Stimulated activated CD4-positive, alpha-beta T cell treated with anti-CD3 and anti-CD28 coated beads, Interleukin-12 subunit alpha, Interleukin-12 subunit beta, amount 100 ng/mL, for 24 hours (primary cell): ENCODE data around the gene CHRNA4.
"Not testable (repeated sequence)": the region's sequence is repeated elsewhere in the genome, so short reads cannot be mapped to it uniquely, and the experiment has no call there.

Experiments
- DNase-seq, 2 experiments: peaks; one replicate each; pipeline ENCODE4 v3.0.0-alpha.2; 2020; ENCODE audit warnings: low read depth in 2 of 2

CHRNA4 gene

DNA sequence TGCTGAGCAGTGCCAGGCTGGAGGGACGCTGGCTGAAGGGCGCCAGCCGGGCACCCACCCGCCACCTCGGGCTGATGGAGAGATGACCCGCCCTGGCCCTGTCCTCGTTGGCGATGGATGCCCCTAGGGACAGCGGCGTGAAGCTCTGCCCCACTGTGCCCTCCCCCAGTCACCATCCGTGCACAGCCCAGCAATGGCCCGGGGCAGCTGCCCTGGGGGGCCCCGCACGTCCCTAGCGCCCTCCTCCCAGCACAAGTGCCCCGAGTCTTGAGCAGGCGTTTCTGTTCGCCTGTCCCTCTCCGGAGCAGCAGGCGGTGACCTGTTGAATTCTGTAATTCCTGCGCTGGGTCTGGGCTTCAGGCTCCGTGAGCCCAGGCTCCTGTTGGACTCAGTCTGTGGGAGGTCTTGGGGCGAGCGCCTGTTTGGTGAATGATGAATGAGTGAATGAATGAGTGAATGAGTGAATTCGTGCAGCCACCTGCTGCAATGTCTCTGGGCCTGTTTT, 36.8 kb upstream of the CHRNA4 start:
- no peak for DNase-seq

- DNase-seq = no peak
Measured at GRCh38 chr20:63397155-63397843, 36.1 kb upstream of the CHRNA4 start.

- DNase-seq = no peak
Measured at GRCh38 chr20:63396300-63396699, 35.2 kb upstream of the CHRNA4 start.

DNA sequence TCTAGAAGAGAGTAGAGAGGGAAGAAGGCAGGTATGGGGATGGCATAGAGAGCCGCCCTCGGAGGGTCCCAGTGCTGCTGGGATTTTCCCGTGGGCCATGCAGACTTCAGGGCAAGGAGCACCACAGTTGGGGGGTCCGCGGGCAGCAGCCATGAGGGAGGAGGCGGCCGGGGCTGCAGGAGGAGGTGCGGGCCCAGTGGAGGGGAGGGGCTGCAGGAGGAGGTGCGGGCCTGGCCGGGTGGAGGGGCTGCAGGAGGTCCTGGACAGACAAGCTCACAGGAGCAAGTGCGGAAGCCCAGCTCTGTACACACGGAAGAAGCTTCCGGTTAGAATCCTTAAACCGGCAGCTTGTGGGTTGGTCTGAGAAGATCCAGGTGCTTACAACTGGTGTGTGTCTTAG, 34.6 kb upstream of the CHRNA4 start:
- no peak for DNase-seq

DNA sequence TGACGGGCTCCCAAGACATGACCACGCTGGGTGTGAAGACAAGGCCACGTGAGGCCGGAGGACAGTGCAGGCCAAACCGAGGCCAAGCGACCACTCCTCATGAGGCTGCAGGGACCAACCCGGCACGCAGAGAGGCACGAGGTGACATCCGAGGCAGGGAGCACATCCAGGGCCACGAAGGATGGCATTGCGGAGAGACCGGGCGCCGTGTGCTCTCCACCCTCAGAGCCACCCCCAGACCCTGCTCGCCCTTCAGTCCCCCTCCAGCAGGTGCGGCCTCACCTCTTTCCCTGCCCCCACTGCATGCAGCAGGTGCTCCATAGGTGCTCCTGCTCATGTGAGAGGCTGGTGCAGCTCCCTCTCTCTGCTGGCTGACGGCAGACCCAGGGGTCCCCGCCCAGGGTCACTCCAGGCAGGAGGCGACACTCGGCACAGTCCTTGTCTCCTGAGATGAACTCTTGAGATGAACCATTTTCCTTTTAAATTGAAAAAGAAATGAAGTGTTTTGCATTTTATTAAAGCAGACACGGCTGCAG, 33.8 kb upstream of the CHRNA4 start:
- no peak for DNase-seq

DNA sequence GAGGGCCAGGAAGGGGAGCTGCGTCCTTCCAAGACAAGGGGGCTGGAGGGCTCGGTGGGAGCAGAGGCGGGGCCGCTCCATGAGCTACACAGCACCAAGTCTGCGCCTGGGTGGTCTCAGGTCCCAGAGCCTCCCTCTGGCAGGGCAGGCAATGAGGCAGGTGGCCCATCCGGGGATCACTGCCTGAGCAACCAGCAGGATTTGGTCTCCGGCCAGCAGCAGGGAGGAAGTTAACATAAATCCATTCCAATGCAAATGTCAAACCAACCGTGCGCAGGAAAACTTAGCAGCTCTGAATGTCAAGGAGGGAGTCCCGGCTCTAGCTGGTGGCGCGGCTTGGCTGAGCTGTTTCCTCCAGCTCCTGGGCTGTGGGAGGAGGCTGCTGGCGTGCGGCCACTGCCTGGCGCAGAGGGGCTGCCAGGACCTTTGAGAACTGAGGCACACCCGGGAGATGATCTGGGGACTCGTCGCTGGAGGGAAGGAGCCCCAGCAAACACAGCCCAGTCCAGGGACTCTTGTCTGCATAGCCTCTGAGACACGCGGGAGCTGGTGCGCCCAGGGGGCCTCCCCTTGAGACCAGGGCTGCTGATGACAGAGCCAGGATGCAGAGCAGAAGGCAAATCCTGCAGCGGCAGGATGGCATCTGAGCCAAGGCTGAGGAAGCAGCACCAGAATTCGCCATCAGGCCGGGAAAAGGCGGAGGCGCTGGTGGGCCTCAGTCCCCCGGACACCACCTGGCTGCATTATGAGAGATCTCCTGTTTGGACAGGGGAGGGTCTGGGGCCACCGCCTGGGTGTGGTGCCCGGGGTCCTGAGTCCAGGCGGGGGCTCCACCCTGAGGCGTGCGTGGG, 33.1 kb upstream of the CHRNA4 start:
- DNase-seq = no peak

DNA sequence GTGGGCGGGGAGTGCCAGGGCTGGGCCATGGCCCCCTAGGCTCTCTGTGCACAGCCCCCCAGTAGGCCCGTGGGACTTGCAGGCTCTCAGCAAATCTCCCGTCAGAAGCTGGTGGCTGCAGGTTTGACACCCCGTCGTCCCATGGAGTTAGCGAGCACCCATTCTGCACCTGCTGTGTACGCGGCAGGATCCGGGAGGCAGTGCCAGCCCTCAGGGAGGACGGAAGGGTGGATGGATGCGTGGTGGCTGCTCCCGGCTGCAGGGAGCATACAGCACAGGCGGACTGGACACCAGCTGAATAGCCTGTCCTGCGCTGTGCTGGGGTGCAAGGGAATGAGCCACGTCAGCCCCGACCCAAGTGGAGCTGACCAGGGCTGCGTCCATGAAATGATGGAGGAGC, 32.4 kb upstream of the CHRNA4 start:
- no peak for DNase-seq

- no peak for DNase-seq
Measured at GRCh38 chr20:63392465-63393365, 31.6 kb upstream of the CHRNA4 start.

GRCh38 chr20:63387917-63388316, 26.8 kb upstream of the CHRNA4 start:
- no peak for DNase-seq

GRCh38 chr20:63387393-63387792, 26.2 kb upstream of the CHRNA4 start:
- DNase-seq = no peak

DNA sequence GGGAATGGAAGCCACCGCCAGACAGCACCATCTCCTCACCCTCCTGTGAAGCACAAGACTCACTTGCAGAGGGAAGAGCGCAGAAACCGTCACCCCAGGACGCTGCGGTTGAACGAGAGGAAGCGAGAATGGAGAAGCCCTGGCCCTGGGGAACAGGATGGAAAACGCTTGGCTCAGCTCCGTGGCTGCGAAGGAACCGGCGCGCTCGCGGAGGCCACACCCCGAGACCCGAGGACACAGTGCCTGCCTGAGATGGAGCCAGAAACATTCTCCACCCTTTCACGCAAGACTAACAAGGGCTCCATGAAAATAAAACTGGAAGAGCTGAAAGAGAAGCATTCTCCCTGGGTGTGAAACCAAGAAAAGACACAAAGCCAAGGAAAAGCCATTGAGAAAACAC, 25.3 kb upstream of the CHRNA4 start:
- no peak for DNase-seq

GRCh38 chr20:63385819-63386218, 24.7 kb upstream of the CHRNA4 start:
- DNase-seq = no peak

- DNase-seq = no peak
Measured at GRCh38 chr20:63384336-63384735, 23.2 kb upstream of the CHRNA4 start.

DNA sequence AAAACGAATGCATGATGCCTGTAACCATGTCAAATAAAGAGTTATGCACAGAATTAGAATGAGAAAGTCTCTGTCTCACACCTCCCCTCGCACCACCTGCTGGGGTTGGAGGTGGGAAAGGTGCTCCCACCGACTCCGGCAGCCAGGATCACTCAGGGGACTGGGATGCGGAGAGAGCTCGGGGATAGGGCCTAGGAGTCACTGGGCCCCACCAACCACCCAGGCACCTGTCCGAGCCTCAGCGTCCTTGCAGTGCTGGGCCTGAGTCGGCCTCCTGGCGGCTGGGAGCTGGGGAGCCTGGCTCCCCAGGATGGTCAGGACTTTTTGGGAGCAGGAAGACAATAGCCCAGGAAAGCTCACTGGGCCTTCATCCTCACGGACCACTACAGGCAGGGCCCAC, 22.4 kb upstream of the CHRNA4 start:
- no peak for DNase-seq

DNA sequence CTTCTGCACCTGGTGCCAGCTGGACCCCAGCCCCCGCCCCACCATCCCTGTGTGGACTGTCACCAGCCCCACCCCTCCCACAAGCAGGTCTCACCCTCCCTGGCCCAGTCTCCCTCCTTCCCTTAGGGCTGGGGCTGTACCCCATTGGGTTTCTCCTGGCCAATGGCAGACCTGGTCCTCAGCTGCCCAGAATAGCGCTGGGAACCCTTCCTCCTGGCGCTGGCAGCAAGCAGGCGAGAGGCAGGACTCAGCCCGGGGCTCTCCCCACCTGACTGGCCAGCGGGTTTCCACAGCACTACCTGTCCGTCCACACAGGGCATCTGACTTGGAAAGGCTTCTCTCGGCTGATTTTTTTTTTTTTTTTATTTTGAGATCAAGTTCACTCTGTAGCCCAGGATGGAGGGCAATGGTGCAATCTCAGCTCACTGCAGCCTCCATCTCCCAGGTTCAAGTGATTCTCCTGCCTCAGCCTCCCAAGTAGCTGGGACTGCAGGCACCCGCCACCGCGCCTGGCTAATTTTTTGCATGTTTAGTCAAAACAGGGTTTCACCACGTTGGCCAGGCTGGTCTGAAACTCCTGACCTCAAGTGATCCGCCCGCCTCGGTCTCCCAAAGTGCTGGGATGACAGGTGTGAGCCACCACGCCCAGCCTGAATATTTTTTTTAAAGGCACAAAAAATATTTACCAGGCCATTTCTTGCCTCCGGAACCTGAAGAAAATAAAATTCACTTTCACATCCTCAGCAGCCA, 21.6 kb upstream of the CHRNA4 start:
- no peak for DNase-seq

GRCh38 chr20:63381781-63382431, 20.8 kb upstream of the CHRNA4 start:
- DNase-seq = peak in 1 of 2 experiments; percentile 18

DNA sequence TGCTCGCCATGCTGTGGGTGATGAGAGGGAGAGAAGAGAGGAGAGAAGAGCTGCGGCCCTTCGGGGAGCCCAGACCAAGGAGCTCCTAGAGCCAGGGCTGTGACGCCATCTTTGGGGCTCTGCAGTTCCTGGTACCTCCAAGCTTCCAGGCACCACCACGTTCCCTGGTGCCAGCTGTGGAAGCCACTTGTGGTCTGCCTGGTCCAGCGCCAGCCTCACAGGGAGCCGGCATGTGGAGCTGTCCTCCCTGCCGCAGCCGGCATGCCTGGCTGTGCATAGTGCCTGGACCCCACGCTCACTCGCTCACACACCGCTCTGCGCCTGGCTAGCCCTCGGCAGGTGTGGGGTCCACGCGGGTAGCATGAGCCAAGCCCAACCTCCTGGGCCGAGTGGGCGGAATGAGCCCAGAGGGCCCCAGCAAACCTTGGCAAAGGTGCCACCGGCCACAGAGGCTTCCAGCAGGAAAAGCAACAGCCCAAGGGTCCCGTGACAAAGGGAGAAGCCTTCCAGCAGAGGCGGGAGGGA, 19.3 kb upstream of the CHRNA4 start:
- no peak for DNase-seq

GRCh38 chr20:63379872-63380271, 18.7 kb upstream of the CHRNA4 start:
- not testable (repeated sequence) for DNase-seq

DNA sequence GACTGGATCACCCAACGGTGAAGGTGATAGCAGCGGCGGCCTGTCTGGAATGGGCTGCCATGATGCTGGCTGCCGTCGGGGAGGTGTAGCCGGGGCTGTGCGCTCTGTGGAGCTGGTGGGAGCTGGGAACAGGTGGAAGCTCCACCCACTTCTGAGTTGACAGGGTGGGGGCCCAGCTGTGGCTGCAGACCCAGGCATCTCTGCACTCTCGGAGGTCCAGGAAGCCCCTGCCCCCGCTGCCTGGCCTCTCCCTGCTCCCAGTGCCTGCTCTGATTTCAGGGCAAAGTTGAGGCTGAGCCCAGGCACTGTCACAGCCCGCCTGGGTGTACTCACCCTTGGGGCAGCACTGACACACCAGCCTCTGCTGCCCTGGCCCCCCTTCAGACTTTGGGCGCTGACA, 18.1 kb upstream of the CHRNA4 start:
- DNase-seq = no peak

- DNase-seq = no peak
Measured at GRCh38 chr20:63378626-63379025, 17.5 kb upstream of the CHRNA4 start.
